Activated T-cell treated with anti-CD3 and anti-CD28 coated beads for 4 hours (primary cell): Measurements from ENCODE around the gene PIGB.
"Not testable (repeated sequence)": the region's sequence is repeated elsewhere in the genome, so short reads cannot be mapped to it uniquely, and the experiment has no call there.

Experiments used
- DNase-seq: peaks from one replicate; pipeline ENCODE4 v3.0.0-alpha.2; 2020

Gene PIGB

GRCh38 chr15:55387027-55387426 lies 68.0 kb downstream of the PIGB start:
- no peak for DNase-seq

GRCh38 chr15:55389264-55389607 lies 70.2 kb downstream of the PIGB start:
- DNase-seq = no peak

GRCh38 chr15:55394694-55395093 lies 75.7 kb downstream of the PIGB start:
- no peak for DNase-seq

- no peak for DNase-seq
These were observed 79.2 kb downstream of the PIGB start for GRCh38 chr15:55398243-55398642.

- DNase-seq = not testable (repeated sequence)
These were observed 81.0 kb downstream of the PIGB start for GRCh38 chr15:55400050-55400449.

GRCh38 chr15:55401786-55402246 lies 82.8 kb downstream of the PIGB start:
- no peak for DNase-seq

GRCh38 chr15:55402707-55403106 lies 83.7 kb downstream of the PIGB start:
- DNase-seq = no peak

GRCh38 chr15:55403531-55403930 lies 84.5 kb downstream of the PIGB start:
- no peak for DNase-seq
